Common myeloid progenitor, CD34-positive (primary cell): ENCODE data around the gene RASD2.

ENCODE experiments used
- CTCF ChIA-PET: fragments of 350-600 bp; sonication (Branson Sonifier 250); formaldehyde crosslinking; loops from one replicate; lab custom pipeline; 2021; ENCODE audit warnings: antibody characterized with exemption; lab: Charles Lee
- POLR2A ChIA-PET: fragments of 350-600 bp; sonication (Branson Sonifier 250); formaldehyde crosslinking; loops from one replicate; lab custom pipeline; 2021; ENCODE audit warnings: antibody characterized with exemption; lab: Charles Lee
- DNase-seq, 3 donors: peaks; one replicate each; pipeline versions ENCODE4 v3.0.0 to v3.0.0-alpha.2; 2013
- H3K27ac ChIP-seq, 2 experiments: 1 replicate in 1 of 2; 2 replicates in 1 of 2; pipeline ENCODE4 v1.7.0; 2013; ENCODE audit warnings: inconsistent platforms in 2 of 2, low read length in 2 of 2, mild to moderate bottlenecking in 2 of 2, low read depth in 1 of 2, moderate library complexity in 1 of 2; ENCODE audit not compliant: severe bottlenecking in 2 of 2, insufficient read depth in 1 of 2, poor library complexity in 1 of 2
- H3K27me3 ChIP-seq, 5 experiments: replicated peaks in 2 of 5; 1 replicate in 3 of 5; 2 replicates in 2 of 5; pipeline versions ENCODE4 v1.6.1 to v1.7.0; 2013; ENCODE audit warnings: low read length in 4 of 5, mild to moderate bottlenecking in 2 of 5, moderate library complexity in 2 of 5, inconsistent platforms in 1 of 5; ENCODE audit not compliant: insufficient read depth in 5 of 5, control insufficient read depth in 4 of 5
- H3K36me3 ChIP-seq, 4 experiments: 1 replicate in 2 of 4; 2 replicates in 2 of 4; pipeline versions ENCODE4 v1.6.1 to v1.7.0; 2013; ENCODE audit warnings: low read length in 3 of 4, control low read depth in 1 of 4, mild to moderate bottlenecking in 1 of 4; ENCODE audit not compliant: control insufficient read depth in 4 of 4, insufficient read depth in 4 of 4
- H3K4me1 ChIP-seq, 4 experiments: 1 replicate in 3 of 4; 2 replicates in 1 of 4; pipeline versions ENCODE4 v1.6.1 to v1.7.1; 2013; ENCODE audit warnings: low read length in 3 of 4, mild to moderate bottlenecking in 3 of 4, control low read depth in 1 of 4, inconsistent platforms in 1 of 4, moderate library complexity in 1 of 4; ENCODE audit not compliant: control insufficient read depth in 4 of 4, insufficient read depth in 4 of 4; ENCODE audit errors: control extremely low read depth in 1 of 4
- H3K4me3 ChIP-seq, 7 experiments: 1 replicate in 4 of 7; 2 replicates in 3 of 7; pipeline versions ENCODE4 v1.5.1 to v1.7.0; 2013; ENCODE audit warnings: mild to moderate bottlenecking in 7 of 7, low read length in 6 of 7, moderate library complexity in 6 of 7, inconsistent platforms in 2 of 7, low read depth in 2 of 7, control low read depth in 1 of 7; ENCODE audit not compliant: insufficient read depth in 4 of 7, control insufficient read depth in 1 of 7; ENCODE audit errors: extremely low read depth in 1 of 7
- H3K9me3 ChIP-seq, 5 experiments: 1 replicate in 4 of 5; 2 replicates in 1 of 5; pipeline versions ENCODE4 v1.6.1 to v1.7.1; 2013; ENCODE audit warnings: low read length in 4 of 5, mild to moderate bottlenecking in 2 of 5, inconsistent platforms in 1 of 5, low read depth in 1 of 5, moderate library complexity in 1 of 5; ENCODE audit not compliant: control insufficient read depth in 4 of 5, insufficient read depth in 2 of 5; ENCODE audit errors: control extremely low read depth in 1 of 5
- WGBS: methylation state at CpG from one replicate; pipeline ENCODE4 v1.1.5; 2013; ENCODE audit not compliant: insufficient coverage; 5-methylcytosine and 5-hydroxymethylcytosine counted together

The RASD2 gene

DNA sequence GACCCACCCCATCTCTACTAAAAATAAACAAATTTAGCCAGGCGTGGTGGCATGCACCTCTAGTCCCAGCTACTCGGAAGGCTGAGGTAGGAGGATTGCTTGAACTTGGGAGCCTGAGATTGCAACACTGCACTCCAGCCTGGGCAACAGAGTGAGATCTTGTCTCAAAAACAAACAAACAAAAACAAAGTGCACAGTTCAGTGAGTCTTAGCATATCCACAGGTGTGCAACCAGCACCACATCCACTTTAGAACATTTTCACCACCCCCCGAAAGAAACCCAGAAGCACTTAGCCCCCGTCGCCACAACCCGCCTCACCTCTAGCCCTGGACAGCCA is 49.1 kb downstream of the RASD2 start:
- ChIA-PET CTCF (no interaction called here), POLR2A (no interaction called here)
- DNase-seq: no peak
- H3K27me3 ChIP-seq: peaks cover 0 to 2% (median 0%) of the 10 kb centered on the region in 5 experiments
- H3K36me3 ChIP-seq: no peaks in the 10 kb centered on the region
- WGBS: 100% methylated on average over 4 of the region's 6 CpGs
- H3K4me1 ChIP-seq: peaks cover 0 to 11% (median 2%) of the 10 kb centered on the region in 4 experiments
- H3K27ac ChIP-seq: no peak overlapping the region
- H3K4me3 ChIP-seq: no peak overlapping the region
- no peaks in the 10 kb centered on the region for H3K9me3 ChIP-seq

DNA sequence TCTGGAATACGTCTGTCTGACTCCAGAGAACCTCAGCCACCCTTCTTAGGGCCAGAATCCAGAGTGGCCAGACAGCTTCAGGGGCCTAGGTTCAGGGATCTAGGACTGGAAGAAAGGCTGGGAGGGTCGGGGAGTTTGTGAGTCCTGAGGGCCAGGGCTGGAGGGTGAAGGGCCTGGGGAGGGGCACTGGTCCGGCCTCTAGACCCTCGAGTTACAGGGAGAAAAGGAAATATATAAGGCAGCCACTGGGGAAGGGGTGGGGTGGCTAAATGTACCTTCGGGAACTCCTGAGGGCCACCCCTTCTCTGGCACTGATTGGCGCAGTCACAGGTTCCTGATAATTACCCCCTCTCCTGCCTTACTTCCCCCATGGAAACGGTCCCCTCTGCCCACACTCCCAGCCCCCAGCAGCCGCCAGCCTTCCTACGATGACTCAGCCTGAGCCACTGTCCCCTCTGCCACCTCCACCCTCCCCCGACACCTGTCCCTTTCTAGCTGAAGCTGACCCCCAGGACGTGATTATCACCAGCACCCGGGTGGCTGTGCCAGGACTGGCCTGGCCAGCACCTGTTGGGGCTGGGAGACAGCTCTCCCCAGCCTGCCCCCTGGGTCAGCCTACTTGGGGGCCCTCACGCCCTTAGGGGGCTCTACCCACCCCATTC is 50.1 kb downstream of the RASD2 start:
- Histone ChIP-seq H3K36me3 (no peaks in the 10 kb centered on the region), H3K27ac (no peak overlapping the region), H3K4me3 (no peak overlapping the region), H3K4me1 (peaks cover 0 to 11% (median 2%) of the 10 kb centered on the region in 4 experiments), H3K27me3 (peaks cover 0 to 2% (median 0%) of the 10 kb centered on the region in 5 experiments), H3K9me3 (no peaks in the 10 kb centered on the region)
- ChIA-PET CTCF (interaction anchor here (1.1 to 1.2 kb wide), 2 partner anchors 17 to 18 kb away, joined by 3 to 4 read pairs; no protein-coding TSS in a partner anchor), POLR2A (no interaction called here)
- peak in 1 of 3 donors; percentile 46 for DNase-seq
- WGBS: 40% methylated on average over 8 of the region's 13 CpGs

DNA sequence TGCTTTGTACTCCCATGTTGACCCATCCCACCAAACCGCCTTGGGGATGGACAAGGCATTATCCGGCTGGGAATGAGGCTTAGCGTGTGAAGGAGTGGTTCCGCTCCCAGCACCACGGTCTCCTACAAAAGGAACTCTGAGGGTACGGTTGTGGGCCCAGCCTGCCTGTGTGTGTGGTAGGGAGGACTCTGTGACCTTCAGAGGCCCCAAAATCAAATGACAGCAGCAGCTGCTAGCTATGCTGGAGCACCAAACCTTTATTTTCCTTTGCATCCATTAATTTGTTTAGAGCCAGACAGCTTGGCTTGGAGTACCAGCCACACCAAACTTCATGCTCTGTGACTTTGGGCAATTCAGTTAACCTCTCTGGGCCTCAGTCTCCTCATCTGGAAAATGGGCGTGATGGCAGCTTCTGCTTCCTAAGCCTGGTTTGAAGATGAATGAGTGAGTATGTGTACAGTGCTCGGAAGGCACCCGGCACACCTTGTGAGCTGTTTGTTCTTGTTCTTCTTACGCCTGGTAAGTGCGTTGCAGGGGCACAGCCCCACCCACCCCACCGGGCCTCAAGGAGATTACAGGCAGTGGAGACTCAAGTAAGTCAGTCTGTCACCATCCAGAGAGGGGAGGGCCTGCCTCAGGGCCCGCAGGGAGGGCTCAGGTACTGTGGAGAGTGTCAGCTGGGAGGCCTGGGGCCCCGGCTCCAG is 51.2 kb downstream of the RASD2 start:
- H3K27ac ChIP-seq: no peak overlapping the region
- no peak overlapping the region for H3K4me3 ChIP-seq
- DNase-seq: no peak
- no peaks in the 10 kb centered on the region for H3K9me3 ChIP-seq
- POLR2A ChIA-PET: interaction anchor here (0.5 kb wide), 1 partner anchor 56 kb away, joined by 3 read pairs; no protein-coding TSS in a partner anchor
- peaks cover 0 to 11% (median 2%) of the 10 kb centered on the region in 4 experiments for H3K4me1 ChIP-seq
- peaks cover 0 to 2% (median 0%) of the 10 kb centered on the region in 5 experiments for H3K27me3 ChIP-seq
- CTCF ChIA-PET: interaction anchor here (1.1 to 1.9 kb wide), 4 partner anchors 9 to 162 kb away, joined by 3 to 9 read pairs (median 4); no protein-coding TSS in a partner anchor
- H3K36me3 ChIP-seq: no peaks in the 10 kb centered on the region
- WGBS: 100% methylated on average over 5 of the region's 14 CpGs

DNA sequence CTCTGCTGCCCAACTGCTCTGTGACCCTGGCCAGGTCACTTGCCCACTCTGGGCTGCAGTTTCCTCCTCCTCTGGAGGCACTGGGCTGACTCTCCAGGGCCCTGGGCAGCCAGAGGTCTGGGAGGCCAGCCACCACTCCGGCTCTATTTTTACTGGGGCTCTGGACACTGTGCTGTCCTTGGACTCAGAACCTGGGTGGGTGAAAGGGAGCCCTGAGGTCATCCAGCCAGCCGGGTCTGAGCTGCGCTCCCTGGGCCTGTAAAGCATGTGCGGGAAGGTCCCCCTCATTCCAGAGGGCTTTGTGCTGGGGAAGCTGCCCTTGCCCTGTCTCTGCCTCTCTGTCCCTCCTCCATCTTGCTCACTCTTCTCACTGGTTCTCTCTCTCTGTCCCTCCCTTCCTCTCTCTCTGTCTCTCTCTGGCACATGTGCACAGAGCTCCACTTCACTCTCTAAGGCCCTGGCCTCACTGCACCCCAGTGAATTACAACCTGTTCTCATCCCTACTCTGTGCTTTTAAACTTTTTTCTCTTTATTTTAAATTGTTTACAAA is 51.9 kb downstream of the RASD2 start:
- Histone ChIP-seq H3K9me3 (no peaks in the 10 kb centered on the region), H3K4me3 (no peak overlapping the region), H3K36me3 (no peaks in the 10 kb centered on the region), H3K4me1 (peaks cover 0 to 11% (median 2%) of the 10 kb centered on the region in 4 experiments), H3K27ac (no peak overlapping the region), H3K27me3 (peaks cover 0 to 2% (median 0%) of the 10 kb centered on the region in 5 experiments)
- CTCF ChIA-PET: interaction anchor here (1.4 to 1.9 kb wide), 2 partner anchors 9 to 162 kb away, joined by 4 to 9 read pairs; no protein-coding TSS in a partner anchor
- no peak for DNase-seq
- POLR2A ChIA-PET: interaction anchor here (0.5 kb wide), 1 partner anchor 57 kb away, joined by 3 read pairs; no protein-coding TSS in a partner anchor
- WGBS: 93% methylated on average over 4 of the region's 4 CpGs

DNA sequence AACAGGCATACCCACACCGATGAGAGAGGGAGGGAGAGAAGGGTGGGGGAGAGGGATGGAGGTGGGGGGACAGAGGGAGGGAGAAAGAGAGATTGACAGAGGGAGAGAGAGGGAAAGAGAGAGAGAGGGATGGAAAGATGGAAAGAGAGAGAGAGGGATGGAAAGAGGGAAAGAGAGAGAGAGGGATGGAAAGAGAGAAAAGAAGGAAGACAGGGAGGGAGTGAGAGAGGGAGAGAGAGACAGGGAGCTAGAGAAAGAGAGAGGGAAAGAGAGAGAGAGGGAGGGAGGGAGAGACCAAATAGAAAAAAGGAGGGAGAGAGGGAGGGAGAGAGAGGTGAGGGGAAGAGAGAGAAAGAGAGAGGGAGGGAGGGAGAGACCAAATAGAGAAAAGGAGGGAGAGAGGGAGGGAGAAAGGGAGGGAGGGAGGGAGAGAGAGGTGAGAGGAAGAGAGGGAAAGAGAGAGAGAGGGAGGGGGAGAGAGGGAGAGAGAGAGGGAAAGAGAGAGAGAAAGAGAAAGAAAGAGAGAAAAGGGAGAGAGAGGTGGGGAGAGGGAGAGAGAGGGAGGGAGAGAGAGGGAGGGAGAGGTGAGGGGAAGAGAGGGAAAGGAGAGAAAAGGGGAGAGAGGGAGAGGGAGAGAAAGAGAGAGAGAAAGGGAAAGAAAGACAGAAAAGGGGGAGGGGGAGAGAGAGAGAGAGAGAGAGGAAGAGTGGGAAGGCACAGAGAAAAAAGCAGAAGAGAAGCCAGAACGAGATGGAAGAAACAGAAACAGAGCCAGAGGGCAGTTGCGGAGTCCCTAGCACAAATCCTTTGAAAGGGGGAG is 52.6 kb downstream of the RASD2 start:
- Histone ChIP-seq H3K9me3 (no peaks in the 10 kb centered on the region), H3K4me1 (peaks cover 0 to 11% (median 2%) of the 10 kb centered on the region in 4 experiments), H3K27me3 (peaks cover 0 to 2% (median 0%) of the 10 kb centered on the region in 5 experiments), H3K4me3 (no peak overlapping the region), H3K27ac (no peak overlapping the region), H3K36me3 (no peaks in the 10 kb centered on the region)
- ChIA-PET POLR2A (no interaction called here), CTCF (interaction anchor here (0.6 to 1.9 kb wide), 2 partner anchors 26 to 163 kb away, joined by 3 to 4 read pairs; no protein-coding TSS in a partner anchor)
- no peak for DNase-seq
- WGBS: 63% methylated on average over 3 of the region's 3 CpGs

DNA sequence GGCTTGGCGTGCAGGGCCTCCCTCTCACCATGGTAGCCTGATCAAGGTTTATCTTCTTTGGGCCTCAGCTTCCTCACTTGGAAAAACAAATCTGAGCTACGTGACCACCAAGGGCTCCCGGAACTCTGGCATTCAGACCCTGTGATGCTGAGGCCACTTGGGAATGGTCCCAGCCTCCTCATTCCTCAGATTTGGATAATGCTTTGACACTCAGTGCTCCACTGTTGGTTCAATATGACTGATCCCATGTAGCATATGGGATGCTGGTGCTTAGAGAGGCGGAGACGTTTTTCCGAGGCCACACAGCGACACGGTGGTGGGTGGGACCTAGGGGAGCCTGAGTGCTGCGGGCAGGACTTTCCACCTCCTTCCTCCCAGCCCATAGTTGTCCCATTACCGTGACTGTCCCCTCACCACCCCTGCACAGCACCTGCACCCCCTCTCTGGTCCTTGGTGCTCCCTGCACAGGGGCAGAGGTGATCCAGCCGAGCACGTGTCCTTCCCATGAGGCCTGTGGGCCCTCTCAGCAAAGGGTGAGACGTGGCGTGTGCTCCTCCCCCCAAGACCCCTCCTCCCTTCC is 53.4 kb downstream of the RASD2 start:
- POLR2A ChIA-PET: no interaction called here
- H3K9me3 ChIP-seq: no peaks in the 10 kb centered on the region
- H3K4me3 ChIP-seq: no peak overlapping the region
- H3K27me3 ChIP-seq: no peaks in the 10 kb centered on the region
- no peak for DNase-seq
- peaks cover 0 to 11% (median 2%) of the 10 kb centered on the region in 4 experiments for H3K4me1 ChIP-seq
- CTCF ChIA-PET: interaction anchor here (0.6 kb wide), 1 partner anchor 26 kb away, joined by 3 read pairs; no protein-coding TSS in a partner anchor
- H3K36me3 ChIP-seq: no peaks in the 10 kb centered on the region
- H3K27ac ChIP-seq: no peak overlapping the region
- 95% methylated on average over 12 of the region's 14 CpGs for WGBS
